ENCODE data around the gene PDE4D. TPM values are rescaled to one million over a fixed set of nuclear protein-coding genes. Genes with fewer than 3 reads are reported as not detected.

Gene PDE4D
- total RNA-seq, 1 donor from 2014 or later: 47.7 TPM

- no peak for DNase-seq
- H3K27me3 Mint-ChIP-seq: no peaks in the 10 kb centered on the region
- intact Hi-C loops (cut with micrococcal nuclease): no loop called here
- H3K27ac Mint-ChIP-seq: no peak overlapping the region
- no peak overlapping the region for H3K4me3 Mint-ChIP-seq
- H3K4me1 Mint-ChIP-seq: peaks cover 20% of the 10 kb centered on the region
- H3K36me3 Mint-ChIP-seq (ENCODE audit: low read depth): peaks cover 7% of the 10 kb centered on the region
- peaks cover 25% of the 10 kb centered on the region for H3K9me3 Mint-ChIP-seq
Measured at GRCh38 chr5:59116231-59116865, 777.2 kb downstream of the PDE4D start.

GRCh38 chr5:59115345-59115744 is 778.2 kb downstream of the PDE4D start:
- intact Hi-C loops (cut with micrococcal nuclease): no loop called here
- Mint-ChIP-seq H3K9me3 (peaks cover 25% of the 10 kb centered on the region), H3K4me1 (peaks cover 15% of the 10 kb centered on the region)

GRCh38 chr5:59109383-59109782 is 784.1 kb downstream of the PDE4D start:
- no peaks in the 10 kb centered on the region for H3K27me3 Mint-ChIP-seq
- DNase-seq: no peak
- no peaks in the 10 kb centered on the region for H3K36me3 Mint-ChIP-seq (ENCODE audit: low read depth)
- H3K4me1 Mint-ChIP-seq: peaks cover 32% of the 10 kb centered on the region
- peaks cover 34% of the 10 kb centered on the region for H3K9me3 Mint-ChIP-seq
- H3K4me3 Mint-ChIP-seq: no peak overlapping the region
- no peak overlapping the region for H3K27ac Mint-ChIP-seq
- intact Hi-C loops (cut with micrococcal nuclease): no loop called here

More at GRCh38 chr5:59115345-59115744, 778.2 kb downstream of the PDE4D start:
- no peak overlapping the region for H3K4me3 Mint-ChIP-seq
- H3K36me3 Mint-ChIP-seq (ENCODE audit: low read depth): peaks cover 3% of the 10 kb centered on the region
- no peak overlapping the region for H3K27ac Mint-ChIP-seq
- DNase-seq: no peak
- no peaks in the 10 kb centered on the region for H3K27me3 Mint-ChIP-seq

- Mint-ChIP-seq H3K9me3 (peaks cover 27% of the 10 kb centered on the region), H3K4me1 (peaks cover 41% of the 10 kb centered on the region), H3K27me3 (no peaks in the 10 kb centered on the region), H3K4me3 (no peak overlapping the region), H3K27ac (no peak overlapping the region), H3K36me3 (ENCODE audit: low read depth) (no peaks in the 10 kb centered on the region)
- intact Hi-C loops (cut with micrococcal nuclease): no loop called here
- peak; percentile 54 for DNase-seq
Measured at GRCh38 chr5:59107692-59108091, 785.8 kb downstream of the PDE4D start.

GRCh38 chr5:59104400-59105127 is 789.0 kb downstream of the PDE4D start:
- intact Hi-C loops (cut with micrococcal nuclease): no loop called here

GRCh38 chr5:59103303-59103702 is 790.2 kb downstream of the PDE4D start:
- Mint-ChIP-seq H3K9me3 (peaks cover 13% of the 10 kb centered on the region), H3K4me1 (peaks cover 60% of the 10 kb centered on the region), H3K27me3 (no peaks in the 10 kb centered on the region), H3K27ac (no peak overlapping the region), H3K36me3 (ENCODE audit: low read depth) (no peaks in the 10 kb centered on the region), H3K4me3 (no peak overlapping the region)
- intact Hi-C loops (cut with micrococcal nuclease): no loop called here
- DNase-seq: peak; percentile 52

More at GRCh38 chr5:59104400-59105127, 789.0 kb downstream of the PDE4D start:
- peaks cover 14% of the 10 kb centered on the region for H3K9me3 Mint-ChIP-seq
- H3K4me1 Mint-ChIP-seq: peaks cover 54% of the 10 kb centered on the region
- H3K27ac Mint-ChIP-seq: peak overlapping the region; percentile 5
- H3K27me3 Mint-ChIP-seq: no peaks in the 10 kb centered on the region
- peak; percentile 73 for DNase-seq
- H3K36me3 Mint-ChIP-seq (ENCODE audit: low read depth): no peaks in the 10 kb centered on the region
- peak overlapping the region; percentile 41 for H3K4me3 Mint-ChIP-seq

GRCh38 chr5:59102437-59102836 is 791.1 kb downstream of the PDE4D start:
- no peak overlapping the region for H3K4me3 Mint-ChIP-seq
- peaks cover 59% of the 10 kb centered on the region for H3K4me1 Mint-ChIP-seq
- peak overlapping the region; percentile 17 for H3K27ac Mint-ChIP-seq
- H3K27me3 Mint-ChIP-seq: no peaks in the 10 kb centered on the region
- intact Hi-C loops (cut with micrococcal nuclease): no loop called here
- no peak for DNase-seq
- H3K9me3 Mint-ChIP-seq: peaks cover 12% of the 10 kb centered on the region
- H3K36me3 Mint-ChIP-seq (ENCODE audit: low read depth): peaks cover 1% of the 10 kb centered on the region

- no peak for DNase-seq
- Mint-ChIP-seq H3K4me1 (peaks cover 63% of the 10 kb centered on the region), H3K27ac (peak overlapping the region; percentile 83), H3K36me3 (ENCODE audit: low read depth) (peaks cover 4% of the 10 kb centered on the region), H3K9me3 (peaks cover 12% of the 10 kb centered on the region), H3K27me3 (no peaks in the 10 kb centered on the region), H3K4me3 (no peak overlapping the region)
- intact Hi-C loops (cut with micrococcal nuclease): no loop called here
Measured at GRCh38 chr5:59100875-59101274, 792.7 kb downstream of the PDE4D start.

GRCh38 chr5:59099995-59100345 is 793.6 kb downstream of the PDE4D start:
- Mint-ChIP-seq H3K4me3 (peak overlapping the region; percentile 57), H3K27ac (peak overlapping the region; percentile 83), H3K4me1 (peaks cover 62% of the 10 kb centered on the region), H3K27me3 (no peaks in the 10 kb centered on the region), H3K9me3 (peaks cover 12% of the 10 kb centered on the region), H3K36me3 (ENCODE audit: low read depth) (peaks cover 4% of the 10 kb centered on the region)
- intact Hi-C loops (cut with micrococcal nuclease): loop anchor here (1.0 to 5.0 kb wide), 6 partner anchors 27 to 209 kb away; no protein-coding TSS in a partner anchor
- peak; percentile 58 for DNase-seq

- Mint-ChIP-seq H3K27me3 (no peaks in the 10 kb centered on the region), H3K4me1 (peaks cover 60% of the 10 kb centered on the region), H3K4me3 (peak overlapping the region; percentile 57), H3K36me3 (ENCODE audit: low read depth) (peaks cover 4% of the 10 kb centered on the region), H3K27ac (peak overlapping the region; percentile 83), H3K9me3 (peaks cover 12% of the 10 kb centered on the region)
- intact Hi-C loops (cut with micrococcal nuclease): loop anchor here (1.0 to 5.0 kb wide), 6 partner anchors 28 to 208 kb away; no protein-coding TSS in a partner anchor
- peak; percentile 89 for DNase-seq
Measured at GRCh38 chr5:59099270-59099994, 794.1 kb downstream of the PDE4D start.

- Mint-ChIP-seq H3K36me3 (ENCODE audit: low read depth) (peaks cover 7% of the 10 kb centered on the region), H3K4me1 (peaks cover 61% of the 10 kb centered on the region), H3K27me3 (no peaks in the 10 kb centered on the region), H3K4me3 (peak overlapping the region; percentile 48), H3K9me3 (peaks cover 12% of the 10 kb centered on the region), H3K27ac (peak overlapping the region; percentile 83)
- DNase-seq: no peak
- intact Hi-C loops (cut with micrococcal nuclease): loop anchor here (1.0 to 5.0 kb wide), 6 partner anchors 29 to 207 kb away; no protein-coding TSS in a partner anchor
Measured at GRCh38 chr5:59098743-59099142, 794.8 kb downstream of the PDE4D start.

- intact Hi-C loops (cut with micrococcal nuclease): loop anchor here (2.0 to 5.0 kb wide), 2 partner anchors 75 to 77 kb away; no protein-coding TSS in a partner anchor
- H3K4me1 Mint-ChIP-seq: peaks cover 63% of the 10 kb centered on the region
- DNase-seq: no peak
- H3K4me3 Mint-ChIP-seq: no peak overlapping the region
- no peaks in the 10 kb centered on the region for H3K27me3 Mint-ChIP-seq
- H3K9me3 Mint-ChIP-seq: peaks cover 16% of the 10 kb centered on the region
- no peak overlapping the region for H3K27ac Mint-ChIP-seq
- H3K36me3 Mint-ChIP-seq (ENCODE audit: low read depth): peaks cover 10% of the 10 kb centered on the region
Measured at GRCh38 chr5:59097712-59098111, 795.8 kb downstream of the PDE4D start.

GRCh38 chr5:59097116-59097515 is 796.4 kb downstream of the PDE4D start:
- Mint-ChIP-seq H3K9me3 (peaks cover 16% of the 10 kb centered on the region), H3K27ac (no peak overlapping the region), H3K36me3 (ENCODE audit: low read depth) (peaks cover 10% of the 10 kb centered on the region), H3K4me1 (peaks cover 64% of the 10 kb centered on the region), H3K27me3 (no peaks in the 10 kb centered on the region), H3K4me3 (no peak overlapping the region)
- DNase-seq: no peak
- intact Hi-C loops (cut with micrococcal nuclease): loop anchor here (5.0 kb wide), 1 partner anchor 75 kb away; no protein-coding TSS in a partner anchor

All from activated CD4-positive, alpha-beta T cell treated with anti-CD3 and anti-CD28 coated beads, Interleukin-2, amount 10 ng/mL, durations not matched to agents 24 days and 14 days (primary cell).